ENCODE results near the gene ATP9B. TPM values are rescaled to one million over a fixed set of nuclear protein-coding genes. Genes with fewer than 3 reads are reported as not detected.
A peak's percentile ranks its signal among the peaks of the same experiment; 100 is the strongest.

The ATP9B gene
- total RNA-seq, 1 experiment from 2014 or later, result 17.9 TPM

DNA sequence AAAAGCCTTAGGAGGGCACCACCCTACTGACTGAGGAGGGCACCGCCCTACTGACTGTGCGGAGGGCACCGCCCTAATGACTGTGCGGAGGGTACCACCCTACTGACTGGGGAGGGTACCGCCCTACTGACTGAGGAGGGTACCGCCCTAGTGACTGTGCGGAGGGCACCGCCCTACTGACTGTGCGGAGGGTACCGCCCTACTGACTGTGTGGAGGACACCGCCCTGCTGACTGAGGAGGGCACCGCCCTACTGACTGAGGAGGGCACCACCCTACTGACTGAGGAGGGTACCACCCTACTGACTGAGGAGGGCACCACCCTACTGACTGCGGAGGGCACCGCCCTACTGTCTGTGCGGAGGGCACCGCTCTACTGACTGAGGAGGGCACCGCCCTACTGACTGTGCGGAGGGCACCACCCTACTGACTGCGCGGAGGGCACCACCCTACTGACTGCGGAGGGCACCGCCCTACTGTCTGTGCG is 176.4 kb downstream of the ATP9B start:
- TF ChIP-seq, protein P1, sequence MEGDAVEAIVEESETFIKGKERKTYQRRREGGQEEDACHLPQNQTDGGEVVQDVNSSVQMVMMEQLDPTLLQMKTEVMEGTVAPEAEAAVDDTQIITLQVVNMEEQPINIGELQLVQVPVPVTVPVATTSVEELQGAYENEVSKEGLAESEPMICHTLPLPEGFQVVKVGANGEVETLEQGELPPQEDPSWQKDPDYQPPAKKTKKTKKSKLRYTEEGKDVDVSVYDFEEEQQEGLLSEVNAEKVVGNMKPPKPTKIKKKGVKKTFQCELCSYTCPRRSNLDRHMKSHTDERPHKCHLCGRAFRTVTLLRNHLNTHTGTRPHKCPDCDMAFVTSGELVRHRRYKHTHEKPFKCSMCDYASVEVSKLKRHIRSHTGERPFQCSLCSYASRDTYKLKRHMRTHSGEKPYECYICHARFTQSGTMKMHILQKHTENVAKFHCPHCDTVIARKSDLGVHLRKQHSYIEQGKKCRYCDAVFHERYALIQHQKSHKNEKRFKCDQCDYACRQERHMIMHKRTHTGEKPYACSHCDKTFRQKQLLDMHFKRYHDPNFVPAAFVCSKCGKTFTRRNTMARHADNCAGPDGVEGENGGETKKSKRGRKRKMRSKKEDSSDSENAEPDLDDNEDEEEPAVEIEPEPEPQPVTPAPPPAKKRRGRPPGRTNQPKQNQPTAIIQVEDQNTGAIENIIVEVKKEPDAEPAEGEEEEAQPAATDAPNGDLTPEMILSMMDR (conservative IDR thresholded peaks at IDR 0.05; ENCODE audit: low read depth, low read length), result no peak
- TF ChIP-seq EZH2 (IDR thresholded peaks at IDR 0.05; ENCODE audit: borderline replicate concordance, low read depth, low read length, poor library complexity, severe bottlenecking), result no peak
- H3K27me3 ChIP-seq (replicated peaks; ENCODE audit: insufficient read depth, low read depth, low read length, poor library complexity), result peaks cover 30% of the 10 kb centered on the region

DNA sequence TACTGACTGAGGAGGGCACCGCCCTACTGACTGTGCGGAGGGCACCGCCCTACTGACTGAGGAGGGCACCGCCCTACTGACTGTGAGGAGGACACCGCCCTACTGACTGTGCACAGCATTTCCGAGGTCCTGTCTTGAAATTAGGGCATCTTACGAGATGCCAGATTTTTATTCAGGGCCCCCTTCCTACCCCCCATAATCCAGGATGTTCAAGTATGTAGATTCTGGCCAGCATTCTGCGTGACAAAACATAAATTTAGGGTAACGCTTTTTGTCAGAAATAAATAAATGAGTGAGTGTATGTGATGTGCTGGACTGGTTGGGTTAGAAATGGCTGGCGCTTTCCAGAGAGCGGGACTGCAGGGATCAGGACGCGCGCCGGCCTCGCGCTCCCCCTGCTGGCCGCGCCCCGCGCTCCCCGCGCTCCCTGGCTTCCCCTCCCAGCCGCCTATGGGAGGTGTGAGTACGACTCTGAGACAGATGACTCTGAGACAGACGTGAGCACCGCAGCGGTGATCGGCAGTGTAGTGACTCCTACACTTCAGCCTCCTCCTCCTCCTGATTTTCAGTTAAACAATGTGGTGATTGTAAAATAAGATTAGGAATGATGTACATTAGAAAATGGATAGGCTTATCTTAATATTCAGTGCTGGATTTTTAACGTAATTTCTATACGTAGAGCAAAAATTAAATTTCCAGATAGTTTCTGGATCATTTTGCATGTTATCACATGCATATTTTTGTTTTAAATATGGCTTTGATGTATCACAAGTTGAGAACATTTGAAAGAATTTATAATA is 177.3 kb downstream of the ATP9B start:
- peaks cover 30% of the 10 kb centered on the region for H3K27me3 ChIP-seq (replicated peaks; ENCODE audit: insufficient read depth, low read depth, low read length, poor library complexity)
- BruUV-seq (replicated peaks), result no TSS peak
- no peak overlapping the region for H3K27ac ChIP-seq (ENCODE audit: low read depth, low read length, poor library complexity, severe bottlenecking)
- H3K9me3 ChIP-seq (ENCODE audit: low read depth, low read length, poor library complexity, severe bottlenecking), result no peaks in the 10 kb centered on the region
- H3K4me3 ChIP-seq (ENCODE audit: low read depth, low read length, poor library complexity, severe bottlenecking), result no peak overlapping the region
- peaks cover 21% of the 10 kb centered on the region for H3K4me1 ChIP-seq (ENCODE audit: insufficient read depth, low read length, poor library complexity, severe bottlenecking)
- no peaks in the 10 kb centered on the region for H3K36me3 ChIP-seq (ENCODE audit: insufficient read depth, low read length, poor library complexity, severe bottlenecking)
- intact Hi-C loops (cut with micrococcal nuclease; ENCODE audit: unreplicated experiment), result loop anchor here (5.0 to 10.0 kb wide), 2 partner anchors 262 to 369 kb away; no protein-coding TSS in a partner anchor
- TF ChIP-seq, protein P1 (conservative IDR thresholded peaks at IDR 0.05; ENCODE audit: low read depth, low read length), result peak; percentile 99
- no peak for TF ChIP-seq EZH2 (IDR thresholded peaks at IDR 0.05; ENCODE audit: borderline replicate concordance, low read depth, low read length, poor library complexity, severe bottlenecking)
- DNase-seq (ENCODE audit: low spot score), result peak; percentile 84
- ChIA-PET POLR2A (ENCODE audit: low non-redundant PET) (no interaction called here), CTCF (no interaction called here)

More for the DNA sequence above, 176.4 kb downstream of the ATP9B start:
- Histone ChIP-seq H3K4me3 (ENCODE audit: low read depth, low read length, poor library complexity, severe bottlenecking) (no peak overlapping the region), H3K9me3 (ENCODE audit: low read depth, low read length, poor library complexity, severe bottlenecking) (no peaks in the 10 kb centered on the region), H3K4me1 (ENCODE audit: insufficient read depth, low read length, poor library complexity, severe bottlenecking) (peaks cover 24% of the 10 kb centered on the region), H3K27ac (ENCODE audit: low read depth, low read length, poor library complexity, severe bottlenecking) (no peak overlapping the region), H3K36me3 (ENCODE audit: insufficient read depth, low read length, poor library complexity, severe bottlenecking) (no peaks in the 10 kb centered on the region)
- intact Hi-C loops (cut with micrococcal nuclease; ENCODE audit: unreplicated experiment), result loop anchor here (5.0 to 10.0 kb wide), 2 partner anchors 261 to 368 kb away; no protein-coding TSS in a partner anchor
- no peak for DNase-seq (ENCODE audit: low spot score)
- CTCF ChIA-PET, result no interaction called here
- POLR2A ChIA-PET (ENCODE audit: low non-redundant PET), result no interaction called here
- no TSS peak for BruUV-seq (replicated peaks)

DNA sequence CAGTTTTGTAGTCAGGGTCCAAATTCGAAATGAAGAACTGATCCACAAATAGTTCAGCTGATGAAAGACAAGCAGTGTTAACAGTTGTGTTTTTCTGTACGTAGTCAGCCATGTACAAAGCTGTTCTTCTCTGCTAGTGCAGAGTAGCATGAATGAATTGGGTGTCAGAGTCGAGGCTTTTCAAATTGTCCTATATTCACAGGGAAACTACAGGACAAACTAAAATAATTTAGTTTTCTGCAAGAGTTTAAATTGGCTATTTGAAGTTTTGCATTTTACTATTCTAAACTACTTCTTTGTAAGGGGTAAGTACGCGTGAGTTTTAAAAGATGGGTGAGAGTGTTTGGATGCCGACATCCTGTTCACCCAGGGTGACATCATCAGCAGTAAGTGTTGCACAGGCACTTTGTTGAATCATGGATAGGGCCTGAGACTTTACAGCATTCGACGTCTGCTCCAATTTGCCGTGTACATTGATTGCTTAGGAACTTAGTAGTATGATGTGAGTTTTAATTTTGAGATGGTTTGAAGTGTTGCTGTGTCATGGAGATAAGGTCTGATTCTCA is 179.4 kb downstream of the ATP9B start:
- CTCF ChIA-PET, result no interaction called here
- no peak for DNase-seq (ENCODE audit: low spot score)
- POLR2A ChIA-PET (ENCODE audit: low non-redundant PET), result no interaction called here
- Histone ChIP-seq H3K27me3 (replicated peaks; ENCODE audit: insufficient read depth, low read depth, low read length, poor library complexity) (peaks cover 25% of the 10 kb centered on the region), H3K9me3 (ENCODE audit: low read depth, low read length, poor library complexity, severe bottlenecking) (no peaks in the 10 kb centered on the region), H3K4me1 (ENCODE audit: insufficient read depth, low read length, poor library complexity, severe bottlenecking) (peaks cover 2% of the 10 kb centered on the region), H3K4me3 (ENCODE audit: low read depth, low read length, poor library complexity, severe bottlenecking) (no peak overlapping the region), H3K27ac (ENCODE audit: low read depth, low read length, poor library complexity, severe bottlenecking) (no peak overlapping the region), H3K36me3 (ENCODE audit: insufficient read depth, low read length, poor library complexity, severe bottlenecking) (no peaks in the 10 kb centered on the region)
- intact Hi-C loops (cut with micrococcal nuclease; ENCODE audit: unreplicated experiment), result loop anchor here (5.0 to 10.0 kb wide), 2 partner anchors 264 to 371 kb away; no protein-coding TSS in a partner anchor
- TF ChIP-seq, protein P1 (conservative IDR thresholded peaks at IDR 0.05; ENCODE audit: low read depth, low read length), result no peak
- TF ChIP-seq EZH2 (IDR thresholded peaks at IDR 0.05; ENCODE audit: borderline replicate concordance, low read depth, low read length, poor library complexity, severe bottlenecking), result no peak
- BruUV-seq (replicated peaks), result no TSS peak

All from A673 (cell line).